GM10847 (cell line): ENCODE measurements around the gene PRTG.

Experiments used
- POLR2A ChIP-seq: IDR thresholded peaks from 2 replicates; pipeline ENCODE4 v1.6.1; 2011; ENCODE audit not compliant: insufficient read length; ENCODE audit errors: extremely low read depth

The PRTG gene, protein sequence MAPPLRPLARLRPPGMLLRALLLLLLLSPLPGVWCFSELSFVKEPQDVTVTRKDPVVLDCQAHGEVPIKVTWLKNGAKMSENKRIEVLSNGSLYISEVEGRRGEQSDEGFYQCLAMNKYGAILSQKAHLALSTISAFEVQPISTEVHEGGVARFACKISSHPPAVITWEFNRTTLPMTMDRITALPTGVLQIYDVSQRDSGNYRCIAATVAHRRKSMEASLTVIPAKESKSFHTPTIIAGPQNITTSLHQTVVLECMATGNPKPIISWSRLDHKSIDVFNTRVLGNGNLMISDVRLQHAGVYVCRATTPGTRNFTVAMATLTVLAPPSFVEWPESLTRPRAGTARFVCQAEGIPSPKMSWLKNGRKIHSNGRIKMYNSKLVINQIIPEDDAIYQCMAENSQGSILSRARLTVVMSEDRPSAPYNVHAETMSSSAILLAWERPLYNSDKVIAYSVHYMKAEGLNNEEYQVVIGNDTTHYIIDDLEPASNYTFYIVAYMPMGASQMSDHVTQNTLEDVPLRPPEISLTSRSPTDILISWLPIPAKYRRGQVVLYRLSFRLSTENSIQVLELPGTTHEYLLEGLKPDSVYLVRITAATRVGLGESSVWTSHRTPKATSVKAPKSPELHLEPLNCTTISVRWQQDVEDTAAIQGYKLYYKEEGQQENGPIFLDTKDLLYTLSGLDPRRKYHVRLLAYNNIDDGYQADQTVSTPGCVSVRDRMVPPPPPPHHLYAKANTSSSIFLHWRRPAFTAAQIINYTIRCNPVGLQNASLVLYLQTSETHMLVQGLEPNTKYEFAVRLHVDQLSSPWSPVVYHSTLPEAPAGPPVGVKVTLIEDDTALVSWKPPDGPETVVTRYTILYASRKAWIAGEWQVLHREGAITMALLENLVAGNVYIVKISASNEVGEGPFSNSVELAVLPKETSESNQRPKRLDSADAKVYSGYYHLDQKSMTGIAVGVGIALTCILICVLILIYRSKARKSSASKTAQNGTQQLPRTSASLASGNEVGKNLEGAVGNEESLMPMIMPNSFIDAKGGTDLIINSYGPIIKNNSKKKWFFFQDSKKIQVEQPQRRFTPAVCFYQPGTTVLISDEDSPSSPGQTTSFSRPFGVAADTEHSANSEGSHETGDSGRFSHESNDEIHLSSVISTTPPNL

DNA sequence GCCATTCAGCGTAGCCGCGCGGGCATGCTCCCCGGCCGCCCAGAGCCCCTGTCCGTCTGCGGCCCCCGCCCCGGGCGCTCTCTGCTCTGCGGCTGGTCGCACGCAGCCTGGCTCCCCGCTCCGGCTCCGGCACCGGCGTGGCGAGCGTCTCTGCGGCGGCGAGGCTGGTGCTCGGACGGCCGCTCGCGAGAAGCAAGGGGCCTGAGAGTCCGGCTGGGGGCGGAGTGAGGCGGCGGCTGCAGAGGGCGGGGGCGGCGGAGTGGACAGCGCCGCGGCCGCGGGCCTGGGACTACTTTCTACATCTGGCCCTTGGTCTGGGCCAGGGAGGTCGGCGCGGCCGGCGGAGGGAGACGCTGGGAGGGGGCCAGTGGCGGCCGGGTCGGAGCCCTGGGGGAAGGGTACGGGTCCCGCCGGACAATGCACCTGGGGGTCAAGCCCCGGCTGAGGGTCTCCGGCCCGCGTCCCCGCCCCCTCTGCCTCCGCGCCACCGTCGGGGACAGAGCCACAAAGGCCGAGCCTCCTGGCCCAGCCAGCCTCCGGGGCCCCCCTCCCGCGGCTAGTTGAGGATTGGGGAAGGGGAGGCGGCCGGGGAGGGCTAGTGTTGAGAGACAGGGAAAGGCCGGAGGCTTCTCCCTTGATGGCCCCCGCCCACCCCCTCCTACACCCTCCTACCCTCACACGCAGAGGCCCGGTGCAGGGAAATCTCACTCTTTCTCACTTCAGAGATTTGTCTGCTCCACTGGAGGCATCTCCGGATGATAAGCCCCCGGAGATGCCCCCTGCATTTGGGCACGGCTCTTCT is at the start of gene PRTG:
TSS of gene PRTG (minus strand) at position 226 of the 802 bp plus-strand sequence. CDS start at position 5, 221 bp downstream.
- no peak for TF ChIP-seq POLR2A

DNA sequence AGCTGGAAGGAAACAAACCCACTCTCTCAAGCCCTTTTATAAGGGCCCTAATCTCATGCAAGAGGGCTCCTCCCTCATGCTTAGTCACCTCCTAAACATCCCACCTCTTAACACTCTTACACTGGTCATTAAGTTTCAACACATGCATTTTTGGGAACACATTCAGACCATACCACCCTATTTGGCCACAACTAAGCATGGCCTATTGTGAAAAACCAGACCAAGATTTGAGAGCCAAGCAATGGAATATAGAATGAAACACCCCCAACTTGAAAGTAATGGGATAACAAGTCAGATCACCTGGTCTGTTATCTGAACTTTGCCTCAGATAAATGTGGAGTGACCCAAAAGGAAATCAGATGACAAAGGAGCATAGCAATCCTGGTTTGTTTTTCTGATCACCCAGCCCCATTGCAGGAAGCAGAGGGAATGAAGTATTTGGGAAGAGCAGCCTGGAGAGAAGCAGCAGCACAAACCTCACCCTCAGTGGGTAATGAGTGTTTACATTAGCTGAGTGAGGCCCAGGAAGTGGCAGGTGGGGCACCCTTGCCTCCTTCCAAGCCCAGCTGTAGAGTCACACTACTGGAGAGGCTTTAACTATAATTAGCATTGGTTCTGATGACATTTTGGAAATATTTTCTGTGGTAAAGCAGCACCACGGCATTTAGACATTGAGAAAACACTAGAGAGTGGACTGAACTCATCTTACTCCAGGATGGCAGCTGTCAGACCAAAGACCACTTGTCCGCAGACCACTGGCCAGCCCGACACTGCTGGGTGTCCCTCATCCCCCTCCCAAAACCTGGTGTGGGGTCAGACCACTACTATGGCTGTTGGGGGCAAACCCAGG is 48.8 kb upstream of the PRTG start:
- no peak for TF ChIP-seq POLR2A

DNA sequence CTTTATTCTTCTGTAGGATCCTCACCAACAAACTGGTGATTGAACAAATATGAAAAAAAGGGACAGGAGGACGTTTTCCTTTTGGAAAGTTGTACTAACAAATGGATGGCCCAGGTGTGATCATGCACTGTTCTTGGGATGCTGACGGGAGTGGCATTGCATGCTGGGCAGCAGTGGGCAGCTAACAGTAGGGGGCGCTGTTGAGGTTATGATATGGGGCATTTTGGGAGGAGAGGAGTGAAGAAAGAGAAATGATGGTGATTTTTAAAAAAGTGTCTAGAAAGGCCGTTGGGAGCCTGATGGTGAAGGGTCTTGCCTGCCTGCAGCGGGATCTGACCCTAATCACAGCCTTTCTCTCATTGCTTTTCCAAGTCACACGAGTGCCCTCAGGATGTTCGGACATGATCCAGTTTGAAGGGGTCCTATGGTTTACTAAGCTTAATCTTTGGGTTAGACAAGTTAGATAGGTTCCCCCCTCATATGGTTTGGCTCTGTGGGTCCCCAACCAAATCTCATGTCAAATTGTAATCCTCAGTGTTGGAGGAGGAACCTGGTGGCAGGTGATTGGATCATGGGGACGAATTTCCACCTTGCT is 46.2 kb upstream of the PRTG start:
- TF ChIP-seq POLR2A: no peak

DNA sequence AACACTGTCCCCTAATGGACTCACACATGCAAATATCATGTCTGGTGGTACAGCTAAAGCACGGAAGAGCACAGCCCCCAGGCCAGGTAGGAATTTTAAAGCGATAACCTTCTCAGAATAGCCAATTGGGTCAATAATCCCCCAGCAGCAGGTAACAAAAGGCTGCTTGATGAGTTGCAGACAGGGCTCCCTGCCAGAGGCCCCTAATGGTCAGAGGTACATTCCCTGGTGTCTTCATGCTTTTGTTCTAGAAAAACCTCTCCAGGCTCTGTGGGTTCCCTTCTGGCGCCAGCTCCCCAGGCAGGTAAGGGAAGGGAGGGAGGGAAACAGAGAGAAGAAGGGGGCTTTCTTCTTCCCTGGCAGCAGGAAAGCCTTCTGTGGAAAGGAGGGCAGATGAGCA is 43.4 kb upstream of the PRTG start:
- no peak for TF ChIP-seq POLR2A

DNA sequence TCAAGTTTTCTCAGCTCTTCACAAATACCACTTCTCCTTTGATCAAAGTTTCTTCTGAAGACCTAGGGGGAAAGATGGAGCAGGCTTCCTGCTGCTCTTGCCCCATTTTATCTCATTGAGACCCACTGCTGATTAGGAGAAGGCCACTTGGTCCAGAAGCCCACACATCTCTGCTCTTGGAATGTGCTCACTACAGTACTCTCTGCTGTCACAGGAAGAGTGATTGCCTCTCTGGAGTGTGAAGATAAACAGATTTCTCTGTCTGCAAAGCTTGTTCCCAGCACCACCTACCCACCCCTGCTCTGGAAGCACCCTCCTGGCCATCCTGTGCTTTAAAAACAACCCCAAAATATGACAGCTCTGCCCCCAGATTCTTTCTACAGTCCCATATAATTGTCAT is 41.3 kb upstream of the PRTG start:
- TF ChIP-seq POLR2A: no peak

DNA sequence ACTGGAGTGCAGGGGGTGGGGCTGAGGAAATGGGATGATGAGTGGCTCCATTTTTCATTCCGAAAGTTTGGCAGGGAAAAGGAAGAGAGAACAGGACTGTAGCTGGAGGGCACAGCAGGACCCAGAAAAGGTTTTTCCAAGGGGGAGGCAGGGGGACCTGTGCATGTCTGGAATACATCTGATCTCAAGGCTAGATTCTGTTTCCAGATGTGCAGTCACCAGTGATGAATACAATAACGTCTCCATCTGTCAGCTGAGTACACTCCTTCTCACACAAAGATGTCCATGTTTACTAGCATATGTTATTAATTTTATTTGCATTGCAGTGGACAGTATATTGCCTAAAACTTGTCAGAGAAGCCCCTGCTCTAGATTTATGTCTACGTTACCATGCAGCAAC is 39.9 kb upstream of the PRTG start:
- no peak for TF ChIP-seq POLR2A

DNA sequence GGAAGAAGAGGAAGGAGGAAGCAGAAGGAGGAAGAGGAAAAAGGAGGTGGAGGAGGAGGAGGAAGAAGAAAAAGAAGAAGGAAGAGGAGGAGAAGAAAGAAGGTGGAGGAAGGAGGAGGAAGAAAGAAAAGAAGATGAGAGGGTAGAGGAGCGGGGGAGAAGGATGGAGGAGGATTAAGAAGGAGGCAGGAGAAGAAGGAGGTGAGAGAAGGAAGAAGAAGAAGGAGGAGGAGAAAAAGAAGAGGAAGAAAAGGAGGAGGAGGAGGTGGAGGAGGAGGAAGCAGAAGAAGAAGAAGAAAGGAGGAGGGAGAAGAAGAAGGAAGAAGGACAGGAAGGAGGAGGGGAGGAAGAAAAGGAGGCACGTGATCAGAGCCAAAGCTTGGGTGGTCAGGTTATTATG is 37.3 kb upstream of the PRTG start:
- TF ChIP-seq POLR2A: no peak

DNA sequence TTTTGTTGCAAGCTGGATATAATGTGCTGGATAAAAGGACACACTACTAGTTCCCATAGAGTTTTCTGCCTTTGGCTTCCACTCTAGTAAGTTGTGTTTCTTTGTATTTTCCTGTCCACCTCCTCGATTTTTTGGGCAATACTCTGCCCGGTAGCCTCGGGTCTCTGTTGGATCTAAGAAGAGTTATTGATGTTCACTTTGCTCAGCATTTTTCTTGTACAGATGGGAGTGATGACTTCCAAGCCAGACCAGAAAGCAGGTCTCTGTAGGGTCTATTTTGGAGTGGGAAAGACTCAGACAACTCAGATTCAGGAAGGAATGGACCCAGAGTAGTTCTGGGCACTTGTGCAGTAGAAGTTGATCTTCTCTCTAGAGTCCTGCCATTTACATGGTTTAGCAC is 36.0 kb upstream of the PRTG start:
- no peak for TF ChIP-seq POLR2A

DNA sequence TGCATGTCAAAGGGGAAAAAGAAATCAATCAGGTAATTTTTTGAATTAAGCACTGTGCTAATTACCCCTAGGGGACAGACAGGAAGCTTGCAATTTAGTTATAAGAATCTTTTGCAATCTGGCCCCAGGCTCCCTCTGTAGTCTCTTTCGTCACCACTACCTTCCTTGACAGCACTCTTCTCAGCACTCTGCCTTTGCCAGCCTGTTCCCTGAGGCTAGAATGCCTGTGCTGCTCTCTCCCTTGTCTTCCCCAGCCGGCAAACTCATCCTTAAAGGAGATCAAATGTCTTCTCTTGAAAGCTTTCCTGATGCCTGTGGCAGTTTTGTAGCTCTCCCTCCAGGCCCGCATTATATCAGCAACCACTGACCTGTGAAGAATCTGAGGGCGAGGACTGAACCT is 32.4 kb upstream of the PRTG start:
- TF ChIP-seq POLR2A: no peak

DNA sequence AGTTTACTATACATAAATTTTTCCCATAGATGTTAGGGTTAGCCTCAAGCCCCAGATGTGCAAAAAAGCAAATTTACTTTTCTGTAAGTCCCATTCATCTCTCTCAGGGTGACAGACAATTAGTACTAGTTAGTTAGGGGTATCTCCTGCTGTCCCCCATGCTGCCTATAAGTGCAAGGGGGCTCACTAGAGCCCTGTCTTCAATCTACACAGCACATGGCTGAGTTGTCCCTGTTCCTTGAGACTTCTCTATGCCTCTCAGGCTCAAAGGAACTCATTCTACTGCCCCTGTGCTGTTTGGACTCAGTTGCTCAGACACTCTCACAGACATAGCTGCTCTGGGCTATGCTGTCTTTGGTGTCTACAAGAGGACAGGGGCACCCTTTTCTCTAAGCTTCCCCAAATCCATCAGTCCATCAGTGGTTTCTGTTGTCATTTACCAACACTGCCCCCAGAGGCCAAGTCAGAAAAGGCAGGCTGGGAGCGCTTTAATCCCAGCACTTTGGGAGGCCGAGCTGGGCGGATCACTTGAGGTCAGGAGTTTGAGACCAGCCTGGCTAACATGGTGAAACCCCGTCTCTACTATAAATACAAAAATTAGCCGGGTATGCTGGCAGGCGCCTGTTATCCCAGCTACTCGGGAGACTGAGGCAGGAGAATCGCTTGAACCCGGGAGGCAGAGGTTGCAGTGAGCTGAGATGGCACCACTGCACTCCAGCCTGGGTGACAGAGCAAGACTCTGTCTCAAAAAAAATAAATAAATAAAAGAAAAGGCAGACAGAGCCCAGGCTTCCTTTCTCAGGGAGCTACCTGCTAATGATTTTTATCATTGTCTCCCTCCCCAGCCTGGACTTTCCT is 31.4 kb upstream of the PRTG start:
- TF ChIP-seq POLR2A: no peak

DNA sequence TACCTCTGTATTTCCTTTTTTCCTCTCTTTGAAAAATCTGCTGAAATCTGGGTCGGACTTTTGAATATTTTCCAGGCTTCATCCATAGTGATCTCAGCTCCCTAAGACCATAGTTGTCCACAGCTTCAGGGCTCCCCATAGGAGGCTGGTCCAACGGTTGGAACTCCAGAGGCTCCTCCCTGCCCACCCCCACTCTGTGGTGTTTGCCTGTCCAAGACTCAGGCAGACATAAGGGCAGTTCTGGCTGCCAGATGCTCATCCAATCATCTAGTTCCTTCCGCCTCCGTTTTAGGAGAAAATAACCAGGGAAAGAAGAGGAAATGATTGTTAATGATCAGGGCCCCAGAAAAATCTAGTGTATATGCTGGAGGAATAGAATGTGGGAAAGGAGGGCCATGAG is 27.9 kb upstream of the PRTG start:
- no peak for TF ChIP-seq POLR2A

DNA sequence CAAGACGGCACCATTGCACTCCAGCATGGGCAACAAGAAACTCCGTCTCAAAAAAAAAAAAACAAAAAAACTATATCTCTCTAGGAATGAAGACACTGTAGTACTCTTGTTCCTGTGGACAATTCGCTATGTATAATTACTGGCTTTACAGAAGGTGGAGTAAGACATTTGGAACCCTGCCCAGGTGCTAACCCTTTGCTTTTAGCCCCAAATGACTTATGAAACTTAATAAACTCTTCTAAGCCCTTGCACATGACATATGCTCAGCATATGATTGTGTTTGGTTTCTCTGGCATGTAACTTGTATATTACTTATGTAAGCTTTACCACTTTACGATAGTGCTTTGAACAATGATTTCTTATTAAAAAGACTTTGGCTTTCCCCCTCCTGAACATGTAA is 27.3 kb upstream of the PRTG start:
- no peak for TF ChIP-seq POLR2A
